HG03066 (cell line): Measurements from ENCODE around the gene ATP11A.

Experiments
- ATAC-seq: cut with Tn5 transposase; IDR thresholded peaks from one replicate; pipeline ENCODE4 v1.9.1; 2021; ENCODE audit warnings: low read depth; ENCODE audit not compliant: unreplicated experiment

The ATP11A gene

GRCh38 chr13:112897603-112897955, 207.7 kb downstream of the ATP11A start:
- no peak for ATAC-seq

GRCh38 chr13:112897956-112898620, 208.2 kb downstream of the ATP11A start:
- ATAC-seq: no peak

- ATAC-seq: no peak
Measured at GRCh38 chr13:112898621-112899280, 208.9 kb downstream of the ATP11A start.

- ATAC-seq: no peak
Measured at GRCh38 chr13:112899281-112900225, 209.7 kb downstream of the ATP11A start.

GRCh38 chr13:112900226-112900600, 210.4 kb downstream of the ATP11A start:
- no peak for ATAC-seq

- no peak for ATAC-seq
Measured at GRCh38 chr13:112900691-112901091, 210.9 kb downstream of the ATP11A start.

GRCh38 chr13:112902101-112902651, 212.3 kb downstream of the ATP11A start:
- ATAC-seq: no peak

- no peak for ATAC-seq
Measured at GRCh38 chr13:112902669-112903068, 212.8 kb downstream of the ATP11A start.

- ATAC-seq: no peak
Measured at GRCh38 chr13:112903071-112903577, 213.3 kb downstream of the ATP11A start.

GRCh38 chr13:112903606-112904195, 213.9 kb downstream of the ATP11A start:
- ATAC-seq: no peak

GRCh38 chr13:112904436-112904960, 214.7 kb downstream of the ATP11A start:
- ATAC-seq: no peak

- ATAC-seq: no peak
Measured at GRCh38 chr13:112905086-112905485, 215.2 kb downstream of the ATP11A start.

GRCh38 chr13:112905619-112905989, 215.8 kb downstream of the ATP11A start:
- ATAC-seq: no peak

- no peak for ATAC-seq
Measured at GRCh38 chr13:112905990-112906641, 216.3 kb downstream of the ATP11A start.

GRCh38 chr13:112907286-112907685, 217.4 kb downstream of the ATP11A start:
- no peak for ATAC-seq

- ATAC-seq: no peak
Measured at GRCh38 chr13:112907871-112908331, 218.1 kb downstream of the ATP11A start.

- ATAC-seq: no peak
Measured at GRCh38 chr13:112908342-112908741, 218.5 kb downstream of the ATP11A start.

GRCh38 chr13:112910016-112910415, 220.2 kb downstream of the ATP11A start:
- no peak for ATAC-seq

GRCh38 chr13:112910616-112911280, 220.9 kb downstream of the ATP11A start:
- ATAC-seq: no peak
